Activated B cell treated with CpG ODN at 0.5 μM for 24 hours (primary cell): ENCODE measurements around the gene MYH13. TPM values are rescaled to one million over a fixed set of nuclear protein-coding genes. Genes with fewer than 3 reads are reported as not detected.
A peak's percentile ranks its signal among the peaks of the same experiment; 100 is the strongest.
"Not testable (repeated sequence)": the region's sequence is repeated elsewhere in the genome, so short reads cannot be mapped to it uniquely, and the experiment has no call there.

Source experiments
- ATAC-seq: fragments of 200-7000 bp; cut with Tn5 transposase; one replicate; pipeline ENCODE4 v1.10.0; 2021; ENCODE audit warnings: low read depth, mild to moderate bottlenecking, moderate library complexity
- CTCF ChIA-PET: fragments of 350-600 bp; sonication (Branson Sonifier 250); formaldehyde crosslinking; loops from one replicate; lab custom pipeline; 2021; ENCODE audit warnings: antibody characterized with exemption; lab: Charles Lee
- POLR2A ChIA-PET: fragments of 350-600 bp; sonication (Branson Sonifier 250); formaldehyde crosslinking; loops from one replicate; lab custom pipeline; 2021; ENCODE audit warnings: antibody characterized with exemption; lab: Charles Lee
- DNase-seq: peaks from one replicate; pipeline ENCODE4 v3.0.0; 2022
- H3K27ac Mint-ChIP-seq: one replicate; pipeline ENCODE4 v1.8.0; 2020; ENCODE audit warnings: mixed read lengths
- H3K27me3 Mint-ChIP-seq: one replicate; pipeline ENCODE4 v1.8.0; 2021; ENCODE audit warnings: mixed read lengths
- H3K36me3 Mint-ChIP-seq: one replicate; pipeline ENCODE4 v1.8.0; 2021; ENCODE audit warnings: low read depth, mixed read lengths
- H3K4me1 Mint-ChIP-seq: one replicate; pipeline ENCODE4 v1.8.0; 2021; ENCODE audit warnings: mixed read lengths
- H3K4me3 Mint-ChIP-seq: one replicate; pipeline ENCODE4 v1.8.0; 2020; ENCODE audit warnings: mild to moderate bottlenecking, mixed read lengths
- H3K9me3 Mint-ChIP-seq: one replicate; pipeline ENCODE4 v1.8.0; 2020; ENCODE audit warnings: mixed read lengths
- CTCF ChIP-seq: fragments of 200-600 bp; IDR thresholded peaks from one replicate; pipeline ENCODE4 v1.8.0; 2022; ENCODE audit warnings: antibody characterized with exemption, mild to moderate bottlenecking
- intact Hi-C: fragments of 100-400 bp; cut with micrococcal nuclease; formaldehyde crosslinking; loops from one replicate; pipeline ENCODE4 v1.15.1; 2024
- total RNA-seq: library from RNA; stranded (reverse); gene quantifications from 2 replicates; pipeline ENCODE4 v1.2.3, GENCODE V29; 2022

MYH13 gene
- total RNA-seq, 1 donor from 2014 or later, result not detected

GRCh38 chr17:10295728-10296343 lies 77.0 kb downstream of the MYH13 start:
- Mint-ChIP-seq H3K27me3 (peaks cover 10% of the 10 kb centered on the region), H3K9me3 (no peaks in the 10 kb centered on the region), H3K4me1 (peaks cover 8% of the 10 kb centered on the region), H3K36me3 (no peaks in the 10 kb centered on the region), H3K27ac (no peak overlapping the region), H3K4me3 (no peak overlapping the region)
- TF ChIP-seq CTCF, result no peak
- ChIA-PET POLR2A (no interaction called here), CTCF (interaction anchor here (0.5 to 1.3 kb wide), 6 partner anchors 14 to 371 kb away, joined by 3 read pairs; no protein-coding TSS in a partner anchor)
- DNase-seq, result no peak
- peak; percentile 49 for ATAC-seq
- intact Hi-C loops, result loop anchor here (2.0 to 5.0 kb wide), 3 partner anchors 63 to 374 kb away; no protein-coding TSS in a partner anchor

- Mint-ChIP-seq H3K27ac (no peak overlapping the region), H3K9me3 (no peaks in the 10 kb centered on the region), H3K4me3 (no peak overlapping the region), H3K27me3 (peaks cover 13% of the 10 kb centered on the region), H3K36me3 (no peaks in the 10 kb centered on the region), H3K4me1 (peaks cover 8% of the 10 kb centered on the region)
- POLR2A ChIA-PET, result no interaction called here
- ATAC-seq, result no peak
- CTCF ChIA-PET, result no interaction called here
- no peak for TF ChIP-seq CTCF
- intact Hi-C loops, result loop anchor here (2.0 kb wide), 2 partner anchors 65 to 329 kb away; no protein-coding TSS in a partner anchor
- no peak for DNase-seq
Measured at GRCh38 chr17:10294180-10294579, 78.6 kb downstream of the MYH13 start.

GRCh38 chr17:10292057-10292937 lies 80.5 kb downstream of the MYH13 start:
- ATAC-seq (peak; percentile 75), DNase-seq (no peak)
- no peaks in the 10 kb centered on the region for H3K9me3 Mint-ChIP-seq
- peak overlapping the region; percentile 6 for H3K27ac Mint-ChIP-seq
- CTCF ChIA-PET, result interaction anchor here (1.8 kb wide), 1 partner anchor 65 kb away, joined by 4 read pairs; no protein-coding TSS in a partner anchor
- peaks cover 25% of the 10 kb centered on the region for H3K27me3 Mint-ChIP-seq
- no peak for TF ChIP-seq CTCF
- H3K36me3 Mint-ChIP-seq, result no peaks in the 10 kb centered on the region
- POLR2A ChIA-PET, result no interaction called here
- intact Hi-C loops, result no loop called here
- peaks cover 8% of the 10 kb centered on the region for H3K4me1 Mint-ChIP-seq
- H3K4me3 Mint-ChIP-seq, result no peak overlapping the region

- CTCF ChIA-PET, H3K27ac Mint-ChIP-seq, H3K36me3 Mint-ChIP-seq, ATAC-seq, H3K4me3 Mint-ChIP-seq, DNase-seq, POLR2A ChIA-PET, H3K9me3 Mint-ChIP-seq, H3K4me1 Mint-ChIP-seq, intact Hi-C loops: not testable (repeated sequence)
- H3K27me3 Mint-ChIP-seq, result peaks cover 25% of the 10 kb centered on the region
Measured at GRCh38 chr17:10291576-10291975, 81.2 kb downstream of the MYH13 start.

GRCh38 chr17:10290041-10290440 lies 82.8 kb downstream of the MYH13 start:
- ATAC-seq (no peak), DNase-seq (no peak)
- no peaks in the 10 kb centered on the region for H3K36me3 Mint-ChIP-seq
- no peak for TF ChIP-seq CTCF
- intact Hi-C loops, result no loop called here
- no peak overlapping the region for H3K27ac Mint-ChIP-seq
- CTCF ChIA-PET, result no interaction called here
- H3K27me3 Mint-ChIP-seq, result peaks cover 29% of the 10 kb centered on the region
- POLR2A ChIA-PET, result no interaction called here
- no peaks in the 10 kb centered on the region for H3K9me3 Mint-ChIP-seq
- H3K4me3 Mint-ChIP-seq, result no peak overlapping the region
- H3K4me1 Mint-ChIP-seq, result peaks cover 8% of the 10 kb centered on the region
